Right renal pelvis (tissue), 4 donors: ENCODE results near the gene ADARB2. TPM values are rescaled to one million over a fixed set of nuclear protein-coding genes. Genes with fewer than 3 reads are reported as not detected.
A peak's percentile ranks its signal among the peaks of the same experiment; 100 is the strongest.
"Not testable (repeated sequence)": the region's sequence is repeated elsewhere in the genome, so short reads cannot be mapped to it uniquely, and the experiment has no call there.

Source experiments
- DNase-seq, 4 donors: peaks; one replicate each; pipeline ENCODE4 v3.0.0-alpha.2; 2013; ENCODE audit warnings: low read depth in 4 of 4, low spot score in 3 of 4, missing footprints in 1 of 4
- polyA plus RNA-seq, 4 donors: library from polyadenylated mRNA; unstranded; fragments of 120-200 nt; gene quantifications; one replicate each; pipeline ENCODE4 v1.2.1, GENCODE V29; 2013; ENCODE audit not compliant: insufficient read length in 4 of 4

The ADARB2 gene
- polyA plus RNA-seq, 4 donors = 0.90 to 1.8 (median 1.4) TPM

GRCh38 chr10:1452777-1453176 lies 284.5 kb downstream of the ADARB2 start:
- no peak for DNase-seq

GRCh38 chr10:1451941-1452340 lies 285.4 kb downstream of the ADARB2 start:
- no peak for DNase-seq

GRCh38 chr10:1451362-1451888 lies 285.9 kb downstream of the ADARB2 start:
- no peak for DNase-seq

GRCh38 chr10:1449572-1450205 lies 287.6 kb downstream of the ADARB2 start:
- DNase-seq = no peak

DNA sequence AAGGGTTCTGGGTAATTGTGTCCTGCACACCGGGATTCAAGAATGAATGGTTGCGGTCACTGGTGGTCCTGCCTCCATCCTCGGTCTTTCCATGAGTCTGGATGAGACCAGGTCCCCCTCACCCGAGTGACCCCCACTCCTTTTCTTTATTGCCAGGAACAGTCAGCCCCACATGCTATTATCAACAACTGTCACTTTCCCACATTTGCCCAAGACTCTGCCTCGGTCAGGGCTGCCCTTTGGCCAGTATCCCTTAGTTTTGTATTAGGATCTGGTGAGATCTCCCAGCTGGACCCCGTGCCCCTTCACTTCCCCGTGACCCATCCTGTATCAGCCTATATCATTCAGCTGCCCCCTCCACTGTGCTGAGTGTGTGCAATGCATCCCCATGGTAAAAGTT lies 288.3 kb downstream of the ADARB2 start:
- DNase-seq = no peak

GRCh38 chr10:1448252-1448930 lies 288.9 kb downstream of the ADARB2 start:
- DNase-seq = no peak

DNA sequence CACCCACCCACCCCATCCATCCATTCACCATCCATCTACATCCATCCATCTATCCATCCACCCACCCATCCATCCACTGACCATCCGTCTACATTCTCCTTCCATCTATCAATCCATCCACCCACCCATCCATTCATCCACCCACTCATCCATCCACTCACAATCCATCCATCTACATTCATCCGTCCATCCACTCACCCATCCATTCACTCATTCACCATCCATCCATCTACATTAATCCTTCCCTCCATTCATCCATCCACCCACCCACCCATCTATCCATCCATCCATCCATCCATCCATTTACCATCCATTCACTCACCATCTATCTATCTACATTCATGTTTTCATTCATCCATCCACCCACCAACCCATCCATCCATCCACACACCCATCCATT lies 292.5 kb downstream of the ADARB2 start:
- DNase-seq = no peak

GRCh38 chr10:1440897-1441296 lies 296.4 kb downstream of the ADARB2 start:
- no peak for DNase-seq

- DNase-seq = no peak
These were observed 302.2 kb downstream of the ADARB2 start for GRCh38 chr10:1434912-1435692.

DNA sequence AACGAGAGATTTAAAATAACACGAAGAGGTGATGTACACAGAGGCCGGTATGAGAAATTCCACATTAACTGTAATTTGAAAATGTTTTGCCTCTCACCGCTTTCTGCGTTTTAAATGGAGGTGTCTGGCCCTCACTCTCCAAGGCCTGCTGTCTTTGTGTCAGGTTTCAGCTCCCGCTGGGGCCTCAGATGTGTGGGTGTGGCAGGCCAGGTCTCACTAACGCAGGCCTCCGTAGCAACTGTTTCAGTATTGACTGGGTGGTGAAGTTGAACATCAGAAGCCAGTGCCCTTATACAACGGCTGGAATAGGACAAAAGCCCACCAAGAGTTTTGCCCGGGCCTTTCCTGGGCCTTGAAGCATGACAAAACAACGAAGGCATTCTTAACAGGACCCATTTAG lies 303.1 kb downstream of the ADARB2 start:
- no peak for DNase-seq

GRCh38 chr10:1432161-1432560 lies 305.2 kb downstream of the ADARB2 start:
- DNase-seq = no peak

DNA sequence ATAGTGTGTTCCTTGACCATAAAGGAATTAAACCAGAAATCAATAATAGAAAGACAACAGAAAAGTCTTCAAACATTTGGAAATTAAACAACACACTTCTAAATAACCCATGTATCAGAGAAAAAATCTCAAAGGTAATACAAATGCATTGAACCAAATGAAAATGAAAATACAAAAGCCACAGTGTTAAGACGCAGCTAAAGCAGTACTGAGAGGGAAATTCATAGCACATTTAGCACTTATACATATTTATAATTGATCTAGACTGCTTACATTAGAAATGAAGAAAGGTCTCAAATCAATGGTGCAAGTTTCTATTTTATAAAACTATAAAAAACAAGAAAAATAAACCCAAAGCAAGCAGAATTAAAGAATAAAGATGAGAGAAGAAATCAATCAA lies 306.1 kb downstream of the ADARB2 start:
- no peak for DNase-seq

- DNase-seq = not testable (repeated sequence)
These were observed 309.7 kb downstream of the ADARB2 start for GRCh38 chr10:1427521-1428186.

DNA sequence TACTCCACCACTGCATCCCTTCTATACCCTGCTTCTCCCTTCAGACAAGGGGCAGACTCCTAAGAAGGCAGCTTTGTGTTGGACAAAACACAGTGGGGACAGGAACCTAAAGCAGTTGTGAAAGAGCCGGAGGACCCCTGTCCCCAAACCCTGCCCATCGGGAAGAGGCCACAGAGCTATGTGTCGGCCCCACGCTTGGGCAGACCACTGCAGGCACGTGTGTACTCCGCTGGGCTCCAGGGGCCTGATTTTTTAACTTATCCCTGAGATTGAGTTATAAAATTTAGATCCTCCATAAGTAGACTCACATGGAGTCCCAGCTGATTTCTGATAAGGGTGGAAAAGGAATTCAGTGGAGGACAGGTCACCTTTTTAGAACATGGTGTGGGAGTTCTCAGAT lies 310.5 kb downstream of the ADARB2 start:
- no peak for DNase-seq

DNA sequence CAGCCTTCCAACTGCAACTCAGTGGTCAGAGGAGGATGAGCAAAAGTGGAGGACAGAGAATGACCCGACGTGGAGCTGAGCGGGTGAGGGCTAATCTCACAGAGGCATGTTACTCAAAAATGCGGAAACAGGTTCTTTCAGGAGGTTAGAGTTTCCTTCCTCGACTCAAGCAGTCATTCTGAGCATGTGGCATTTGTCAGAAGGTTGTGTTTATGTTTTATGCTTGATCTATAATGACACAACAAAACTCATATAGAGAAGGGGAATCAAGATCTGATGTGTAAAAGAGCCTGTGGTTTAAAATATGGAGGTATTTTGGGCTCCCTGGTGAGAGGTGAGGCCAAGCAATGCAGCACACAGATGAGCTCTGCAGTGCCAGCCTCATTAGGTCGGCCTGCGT lies 311.4 kb downstream of the ADARB2 start:
- no peak for DNase-seq

GRCh38 chr10:1424648-1425047 lies 312.7 kb downstream of the ADARB2 start:
- DNase-seq = no peak

DNA sequence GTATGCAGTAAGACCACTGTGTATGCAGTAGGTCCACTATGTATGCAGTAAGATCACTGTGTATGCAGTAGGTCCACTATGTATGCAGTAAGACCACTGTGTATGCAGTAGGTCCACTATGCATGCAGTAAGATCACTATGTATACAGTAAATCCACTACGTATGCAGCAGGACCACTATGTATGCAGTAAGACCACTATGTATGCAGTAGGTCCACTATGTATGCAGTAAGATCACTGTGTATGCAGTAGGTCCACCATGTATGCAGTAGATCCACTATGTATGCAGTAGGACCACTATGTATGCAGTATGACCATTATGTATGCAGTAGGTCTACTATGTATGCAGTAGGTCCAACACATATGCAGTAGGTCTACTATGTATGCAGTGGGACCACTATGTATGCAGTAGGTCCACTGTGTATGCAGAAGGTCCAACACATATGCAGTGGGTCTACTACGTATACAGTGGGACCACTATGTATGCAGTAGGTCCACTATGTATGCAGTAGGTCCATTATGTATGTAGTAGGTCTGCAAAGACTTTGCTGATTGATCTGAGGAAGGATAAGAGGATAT lies 313.6 kb downstream of the ADARB2 start:
- DNase-seq = no peak

DNA sequence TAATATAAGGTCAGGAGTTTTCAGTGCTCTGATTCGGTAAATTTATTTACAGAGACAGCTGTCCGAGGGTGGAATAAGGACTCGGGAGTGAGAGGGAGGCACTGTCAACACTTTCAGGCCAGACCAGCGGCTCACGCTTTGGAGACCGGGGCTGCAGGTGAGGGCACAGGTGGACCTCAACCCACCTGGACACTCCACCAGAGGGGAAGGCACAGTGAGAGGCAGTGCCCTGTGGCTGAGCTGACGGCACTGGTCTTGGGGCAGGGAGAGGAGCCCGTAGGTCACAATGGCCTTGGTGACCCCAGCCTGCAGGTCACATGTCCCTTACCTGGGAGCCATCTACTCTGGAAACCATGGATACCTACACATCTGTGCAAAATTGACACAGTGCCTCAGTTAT lies 315.1 kb downstream of the ADARB2 start:
- no peak for DNase-seq

DNA sequence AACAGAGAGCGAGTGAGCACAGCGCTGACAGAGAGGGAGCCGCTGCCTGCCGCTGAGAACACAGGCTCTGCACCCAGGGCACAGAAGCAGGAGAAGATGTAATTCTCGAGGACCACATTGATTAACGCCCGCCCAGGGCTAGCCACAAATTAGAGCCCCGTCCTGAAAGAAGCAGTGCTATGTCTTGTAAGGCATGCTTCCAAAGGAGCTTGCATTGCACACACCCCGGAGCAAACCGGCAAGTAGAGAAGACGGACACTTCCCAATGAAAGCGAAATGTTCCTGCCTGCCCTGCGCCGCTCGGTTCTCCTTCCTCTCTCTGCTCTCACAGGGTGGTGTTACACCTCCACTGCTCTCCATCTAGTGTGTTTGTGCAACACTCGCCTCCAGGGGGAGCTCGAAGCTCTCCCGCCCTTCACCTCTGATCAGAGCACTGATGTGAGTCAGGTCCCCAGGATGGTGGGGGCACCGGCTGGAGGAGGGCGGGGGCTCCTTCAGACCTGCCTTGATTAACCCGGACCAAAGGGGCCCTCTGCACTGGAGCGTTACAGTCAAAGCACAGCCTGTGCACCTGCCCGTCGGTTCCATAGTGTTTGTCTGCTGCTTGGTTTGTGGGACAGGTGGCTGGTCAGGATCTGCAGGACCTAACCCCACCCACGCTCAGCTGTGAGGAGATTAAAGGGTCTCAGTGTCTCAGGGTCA lies 316.5 kb downstream of the ADARB2 start:
- peak; percentile 53 to 67 (median 62) for DNase-seq
